Activated naive CD4-positive, alpha-beta T cell treated with anti-CD3 and anti-CD28 coated beads, Interleukin-2, amount 50 U/mL, for 24 hours (primary cell): ENCODE measurements around the gene LPCAT3.
A peak's percentile ranks its signal among the peaks of the same experiment; 100 is the strongest.
"Not testable (repeated sequence)": the region's sequence is repeated elsewhere in the genome, so short reads cannot be mapped to it uniquely, and the experiment has no call there.

Source experiments
- H3K27ac Mint-ChIP-seq: one replicate; pipeline ENCODE4 v1.8.0; 2021; ENCODE audit warnings: mild to moderate bottlenecking, mixed read lengths
- H3K27me3 Mint-ChIP-seq: one replicate; pipeline ENCODE4 v1.8.0; 2021; ENCODE audit warnings: mixed read lengths
- H3K36me3 Mint-ChIP-seq: one replicate; pipeline ENCODE4 v1.8.0; 2021; ENCODE audit warnings: mixed read lengths
- H3K4me1 Mint-ChIP-seq: one replicate; pipeline ENCODE4 v1.8.0; 2021; ENCODE audit warnings: mixed read lengths
- H3K4me3 Mint-ChIP-seq: one replicate; pipeline ENCODE4 v1.8.0; 2021; ENCODE audit warnings: mild to moderate bottlenecking, mixed read lengths
- H3K9me3 Mint-ChIP-seq: one replicate; pipeline ENCODE4 v1.8.0; 2021; ENCODE audit warnings: mixed read lengths

The LPCAT3 gene

DNA sequence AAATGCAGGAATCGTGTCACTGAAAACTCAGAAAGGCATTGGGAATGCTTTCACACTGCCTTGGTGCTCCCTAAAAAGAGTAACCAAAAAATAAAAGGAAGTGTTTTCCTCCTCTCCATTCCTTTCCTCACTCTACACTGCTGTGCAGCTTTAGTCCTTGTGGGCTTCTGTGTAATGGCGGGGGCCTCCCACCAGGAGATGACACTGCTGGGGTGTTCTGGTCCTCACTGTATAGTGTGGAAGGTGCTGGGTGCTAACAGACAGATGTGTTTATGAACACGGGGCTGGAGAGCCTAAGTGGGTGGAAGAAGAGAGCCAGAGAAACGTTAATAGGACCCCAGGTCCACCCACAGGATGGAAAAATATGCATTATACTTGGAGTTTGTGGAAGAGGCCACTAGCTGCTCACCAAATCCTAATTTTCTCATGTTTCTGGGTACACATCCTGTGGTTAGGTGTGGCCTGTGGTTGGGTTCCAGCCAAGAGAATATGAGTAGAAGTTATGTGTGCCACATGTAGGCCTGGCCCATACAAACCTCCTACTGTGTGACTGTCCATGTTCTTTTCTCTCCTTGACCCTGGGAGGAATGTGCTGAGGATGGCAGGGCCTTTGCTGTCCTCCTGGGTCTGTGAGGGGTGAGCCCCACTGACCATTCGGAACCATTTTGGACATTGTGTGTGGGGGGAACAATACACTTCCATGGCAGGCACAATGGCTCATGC is 28.3 kb upstream of the LPCAT3 start:
- no peak overlapping the region for H3K4me3 Mint-ChIP-seq
- H3K36me3 Mint-ChIP-seq, result no peaks in the 10 kb centered on the region
- H3K27me3 Mint-ChIP-seq, result no peaks in the 10 kb centered on the region
- no peaks in the 10 kb centered on the region for H3K9me3 Mint-ChIP-seq
- H3K4me1 Mint-ChIP-seq, result peaks cover 14% of the 10 kb centered on the region
- H3K27ac Mint-ChIP-seq, result no peak overlapping the region

DNA sequence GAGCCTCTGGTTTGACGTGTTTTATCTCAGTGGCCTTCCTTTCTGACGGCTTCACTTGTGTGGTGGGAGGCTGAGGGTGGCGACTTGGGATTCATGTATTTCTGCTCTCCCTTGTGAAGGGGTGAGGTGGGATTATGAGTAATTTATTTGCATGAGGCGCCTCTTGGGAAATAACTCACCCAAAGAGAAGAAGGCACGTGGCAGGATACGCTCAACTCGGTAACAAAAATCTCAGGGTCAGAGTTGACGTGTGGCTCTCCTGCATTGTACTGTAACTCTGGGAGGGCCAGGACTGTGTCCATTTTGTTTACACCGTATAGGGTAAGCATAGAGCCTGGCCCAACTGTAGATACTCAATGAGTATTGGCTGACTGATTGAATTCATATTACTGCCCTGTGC is 27.6 kb upstream of the LPCAT3 start:
- H3K36me3 Mint-ChIP-seq, result no peaks in the 10 kb centered on the region
- H3K27ac Mint-ChIP-seq, result no peak overlapping the region
- no peaks in the 10 kb centered on the region for H3K9me3 Mint-ChIP-seq
- H3K4me1 Mint-ChIP-seq, result peaks cover 14% of the 10 kb centered on the region
- H3K27me3 Mint-ChIP-seq, result no peaks in the 10 kb centered on the region
- H3K4me3 Mint-ChIP-seq, result no peak overlapping the region

DNA sequence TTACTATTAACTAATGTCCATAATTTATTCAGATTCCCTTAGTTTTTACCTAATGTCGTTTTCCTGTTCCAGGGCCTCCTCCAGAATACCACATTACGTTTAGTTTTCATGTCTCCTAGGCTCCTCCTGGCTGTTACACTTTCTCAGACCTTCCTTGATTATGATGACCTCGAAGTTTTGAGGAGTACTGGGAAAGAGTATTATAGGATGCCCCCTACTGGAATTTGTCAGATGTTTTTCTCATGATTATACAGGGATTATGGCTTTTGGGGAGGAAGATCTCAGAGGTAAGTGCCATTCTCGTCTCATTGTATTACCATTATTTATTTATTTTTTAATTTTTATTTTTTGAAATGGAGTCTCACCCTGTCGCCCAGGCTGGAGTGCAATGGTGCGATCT is 24.6 kb upstream of the LPCAT3 start:
- Mint-ChIP-seq H3K4me1 (peaks cover 11% of the 10 kb centered on the region), H3K27ac (no peak overlapping the region), H3K9me3 (no peaks in the 10 kb centered on the region), H3K4me3 (no peak overlapping the region), H3K27me3 (no peaks in the 10 kb centered on the region), H3K36me3 (no peaks in the 10 kb centered on the region)

DNA sequence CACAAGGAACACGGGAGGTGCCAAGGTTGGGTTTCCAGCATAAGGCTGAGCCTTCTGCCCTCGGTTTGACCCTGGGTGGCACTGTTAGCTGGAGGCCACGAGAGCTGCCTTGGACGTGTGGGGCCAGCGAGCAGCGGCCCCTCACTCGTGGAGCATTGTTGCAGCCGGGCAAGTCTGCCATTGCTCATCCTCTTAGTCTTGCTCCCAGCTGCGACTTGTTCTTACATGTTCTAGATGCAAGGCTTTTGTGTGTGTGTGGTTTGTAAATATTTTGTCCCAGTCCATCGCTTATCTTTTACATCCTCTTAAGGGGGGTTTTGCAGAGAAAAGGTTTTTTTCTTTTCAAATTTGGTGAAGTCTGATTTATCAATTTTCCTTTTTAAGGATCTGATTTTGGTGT is 21.1 kb upstream of the LPCAT3 start:
- Mint-ChIP-seq H3K4me1 (no peaks in the 10 kb centered on the region), H3K9me3 (no peaks in the 10 kb centered on the region), H3K4me3 (no peak overlapping the region), H3K27ac (no peak overlapping the region), H3K36me3 (no peaks in the 10 kb centered on the region), H3K27me3 (no peaks in the 10 kb centered on the region)

DNA sequence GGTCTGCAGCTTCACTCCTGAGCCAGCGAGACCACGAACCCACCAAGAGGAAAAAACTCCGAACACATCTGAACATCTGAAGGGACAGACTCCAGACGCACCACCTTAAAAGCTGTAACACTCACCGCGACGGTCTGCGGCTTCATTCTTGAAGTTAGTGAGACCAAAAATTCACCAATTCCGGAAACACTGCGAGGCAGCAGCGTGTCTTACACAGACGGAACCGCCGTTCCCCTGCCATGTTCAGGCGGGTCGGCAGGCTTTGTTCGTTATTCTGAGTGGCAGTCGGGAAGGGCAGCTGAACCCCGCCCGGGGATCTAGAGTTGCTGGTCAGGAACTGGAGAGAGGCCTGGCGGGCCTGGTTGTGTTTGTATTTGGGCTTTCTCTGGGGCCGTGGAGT is 20.3 kb upstream of the LPCAT3 start:
- Mint-ChIP-seq H3K27ac (no peak overlapping the region), H3K4me1 (no peaks in the 10 kb centered on the region), H3K4me3 (no peak overlapping the region), H3K9me3 (no peaks in the 10 kb centered on the region), H3K36me3 (no peaks in the 10 kb centered on the region), H3K27me3 (no peaks in the 10 kb centered on the region)

DNA sequence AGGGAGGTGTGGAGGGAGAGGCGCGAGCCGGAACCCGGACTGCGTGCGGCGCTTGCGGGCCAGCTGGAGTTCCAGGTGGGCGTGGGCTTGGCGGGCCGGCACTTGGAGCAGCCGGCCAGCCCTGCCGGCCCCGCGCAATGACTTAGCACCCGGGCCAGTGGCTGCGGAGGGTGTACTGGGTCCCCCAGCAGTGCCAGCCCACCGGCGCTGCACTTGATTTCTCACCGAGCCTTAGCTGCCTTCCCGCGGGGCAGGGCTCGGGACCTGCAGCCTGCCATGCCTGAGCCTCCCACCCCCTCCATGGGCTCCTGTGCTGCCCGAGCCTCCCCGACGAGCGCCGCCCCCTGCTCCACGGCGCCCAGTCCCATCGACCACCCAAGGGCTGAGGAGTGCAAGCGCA is 19.1 kb upstream of the LPCAT3 start:
- not testable (repeated sequence) for H3K27me3 Mint-ChIP-seq, H3K9me3 Mint-ChIP-seq, H3K4me1 Mint-ChIP-seq, H3K27ac Mint-ChIP-seq, H3K4me3 Mint-ChIP-seq, H3K36me3 Mint-ChIP-seq

DNA sequence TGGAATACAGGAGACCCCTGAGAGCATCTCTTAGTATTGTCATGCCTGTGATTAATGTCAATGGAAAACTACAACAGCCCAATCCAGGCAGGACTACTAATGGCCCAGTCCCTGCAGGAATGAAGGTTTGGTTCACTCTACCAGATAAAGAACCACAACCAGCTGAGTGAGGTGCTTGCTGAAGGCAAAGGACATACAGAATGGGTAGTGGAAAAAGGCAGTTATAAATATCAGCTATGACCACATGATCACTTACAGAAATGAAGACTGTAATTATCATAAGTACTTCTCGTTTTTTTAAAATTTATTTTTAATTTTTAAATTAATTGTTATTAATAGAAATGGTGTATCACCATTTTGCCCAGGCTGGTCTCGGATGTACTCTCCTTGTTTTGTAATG is 17.2 kb upstream of the LPCAT3 start:
- Mint-ChIP-seq H3K36me3 (no peaks in the 10 kb centered on the region), H3K27ac (no peak overlapping the region), H3K9me3 (no peaks in the 10 kb centered on the region), H3K4me1 (no peaks in the 10 kb centered on the region), H3K4me3 (no peak overlapping the region), H3K27me3 (no peaks in the 10 kb centered on the region)

DNA sequence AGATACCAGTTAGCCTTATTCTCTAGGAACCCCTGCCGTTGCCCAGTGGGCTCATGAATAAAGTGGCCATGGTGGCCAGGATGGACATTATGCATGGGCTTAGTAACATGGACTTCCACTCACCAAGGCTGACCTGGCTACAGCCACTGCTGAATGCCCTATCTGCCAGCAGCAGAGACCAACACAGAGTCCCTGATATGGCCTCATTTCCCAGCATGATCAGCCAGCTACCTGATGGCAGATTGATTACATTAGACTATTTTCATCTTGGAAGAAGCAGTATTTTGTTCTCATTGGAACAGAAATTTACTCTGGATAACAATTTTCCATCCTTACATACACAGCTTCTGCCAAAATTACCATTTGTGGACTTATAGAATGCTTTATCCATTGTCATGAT is 16.2 kb upstream of the LPCAT3 start:
- no peaks in the 10 kb centered on the region for H3K9me3 Mint-ChIP-seq
- no peak overlapping the region for H3K4me3 Mint-ChIP-seq
- H3K27ac Mint-ChIP-seq, result no peak overlapping the region
- H3K4me1 Mint-ChIP-seq, result no peaks in the 10 kb centered on the region
- H3K27me3 Mint-ChIP-seq, result no peaks in the 10 kb centered on the region
- H3K36me3 Mint-ChIP-seq, result no peaks in the 10 kb centered on the region

DNA sequence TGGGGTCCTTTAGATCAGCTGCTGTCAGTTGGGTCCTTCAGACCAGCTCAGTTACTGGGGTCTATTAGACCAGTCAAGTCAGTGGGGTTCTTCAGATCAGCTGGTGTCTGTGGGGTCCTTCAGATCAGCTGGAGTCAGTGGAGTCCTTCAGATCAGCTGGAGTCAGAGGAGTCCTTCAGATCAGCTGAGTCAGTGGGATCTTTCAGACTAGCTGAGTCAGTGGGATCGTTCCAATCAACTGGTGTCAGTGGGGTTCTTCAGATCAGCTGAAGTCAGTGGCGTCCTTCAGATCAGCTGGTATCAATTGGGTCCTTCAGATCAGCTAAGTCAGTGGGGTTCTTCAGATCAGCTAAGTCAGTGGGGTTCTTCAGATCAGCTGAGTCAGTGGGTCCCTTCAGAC is 14.7 kb upstream of the LPCAT3 start:
- H3K27me3 Mint-ChIP-seq, result no peaks in the 10 kb centered on the region
- H3K36me3 Mint-ChIP-seq, result no peaks in the 10 kb centered on the region
- no peak overlapping the region for H3K27ac Mint-ChIP-seq
- no peaks in the 10 kb centered on the region for H3K4me1 Mint-ChIP-seq
- H3K4me3 Mint-ChIP-seq, result no peak overlapping the region
- no peaks in the 10 kb centered on the region for H3K9me3 Mint-ChIP-seq

DNA sequence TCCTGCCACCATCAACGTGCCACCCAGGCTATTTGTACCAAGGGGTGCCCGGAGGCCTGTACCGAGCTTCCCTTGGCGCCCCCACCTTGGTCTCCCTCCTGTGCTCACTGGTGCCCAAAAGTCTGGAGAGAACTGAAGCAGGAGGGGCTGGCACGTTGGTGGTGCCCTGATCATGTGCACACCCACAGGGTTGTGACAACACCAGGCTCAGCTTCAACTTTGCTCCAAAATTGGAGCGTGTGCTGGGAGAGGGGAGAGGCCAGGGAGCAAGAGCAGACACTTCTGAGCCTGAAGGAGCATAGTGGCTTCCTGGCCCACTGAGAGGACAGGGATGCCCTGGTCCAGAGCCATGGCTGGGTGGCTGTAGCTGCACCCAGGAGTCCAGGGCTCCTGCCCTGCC is 13.0 kb upstream of the LPCAT3 start:
- Mint-ChIP-seq H3K36me3 (no peaks in the 10 kb centered on the region), H3K27me3 (no peaks in the 10 kb centered on the region), H3K27ac (no peak overlapping the region), H3K9me3 (no peaks in the 10 kb centered on the region), H3K4me1 (no peaks in the 10 kb centered on the region), H3K4me3 (no peak overlapping the region)

DNA sequence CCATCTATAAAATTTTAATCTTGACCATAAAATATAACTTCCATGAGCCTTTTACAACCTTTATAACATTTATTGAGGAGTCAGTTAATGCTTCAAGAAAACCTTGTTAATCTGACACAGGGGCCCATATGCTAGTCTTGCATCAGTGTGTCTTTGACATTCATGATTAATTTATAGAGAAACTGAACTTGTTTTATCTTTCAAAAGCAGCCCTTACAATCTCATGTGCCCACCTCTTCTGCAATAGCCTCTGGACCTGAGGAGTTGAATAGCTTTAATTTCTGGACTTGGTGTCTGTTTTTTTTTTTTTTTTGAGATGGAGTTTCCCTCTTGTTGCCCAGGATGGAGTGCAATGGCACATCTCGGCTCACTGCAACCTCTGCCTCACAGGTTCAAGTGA is 8.6 kb upstream of the LPCAT3 start:
- no peaks in the 10 kb centered on the region for H3K36me3 Mint-ChIP-seq
- H3K27me3 Mint-ChIP-seq, result no peaks in the 10 kb centered on the region
- no peaks in the 10 kb centered on the region for H3K9me3 Mint-ChIP-seq
- H3K4me3 Mint-ChIP-seq, result no peak overlapping the region
- no peaks in the 10 kb centered on the region for H3K4me1 Mint-ChIP-seq
- no peak overlapping the region for H3K27ac Mint-ChIP-seq

DNA sequence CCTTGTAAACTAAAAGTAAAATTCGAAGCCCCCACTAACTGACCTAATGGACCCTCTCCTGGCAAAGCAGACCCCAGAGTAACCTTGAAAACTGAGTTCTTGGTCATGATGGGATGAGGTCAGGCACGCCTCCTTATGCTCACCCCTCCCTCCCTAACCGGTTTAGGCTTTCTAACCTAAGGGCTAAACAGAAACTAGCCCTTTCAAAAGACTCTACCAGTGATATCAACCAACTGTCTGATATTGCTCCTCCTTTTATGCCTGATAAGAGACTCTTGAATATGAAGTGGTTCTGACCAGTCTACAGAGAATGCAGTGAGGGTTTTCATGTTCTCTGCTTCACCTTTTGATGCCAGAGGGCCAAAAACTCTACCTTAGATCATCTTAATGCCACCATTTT is 4.8 kb upstream of the LPCAT3 start:
- H3K36me3 Mint-ChIP-seq, result no peaks in the 10 kb centered on the region
- no peaks in the 10 kb centered on the region for H3K9me3 Mint-ChIP-seq
- H3K27me3 Mint-ChIP-seq, result no peaks in the 10 kb centered on the region
- H3K4me1 Mint-ChIP-seq, result peaks cover 4% of the 10 kb centered on the region
- no peak overlapping the region for H3K27ac Mint-ChIP-seq
- H3K4me3 Mint-ChIP-seq, result no peak overlapping the region

DNA sequence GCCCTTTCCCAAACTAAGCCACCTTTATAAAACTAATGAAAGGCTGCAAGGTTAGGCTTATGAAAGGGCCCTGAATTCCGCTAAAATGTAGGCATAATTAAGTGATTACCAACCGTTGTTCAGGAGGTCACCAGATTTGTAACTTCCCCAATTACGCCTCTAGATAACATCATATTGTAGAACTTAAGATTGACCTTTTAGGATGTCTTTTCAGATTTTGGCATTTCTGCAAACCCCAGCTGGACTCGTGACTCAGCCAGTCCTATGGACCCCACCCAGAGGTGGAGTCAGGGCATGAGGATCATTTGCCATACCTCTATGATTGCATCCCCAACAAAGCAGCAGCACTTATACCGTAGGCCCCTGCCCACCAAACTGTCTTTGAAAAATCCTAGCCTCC is 3.7 kb upstream of the LPCAT3 start:
- Mint-ChIP-seq H3K36me3 (no peaks in the 10 kb centered on the region), H3K27ac (no peak overlapping the region), H3K9me3 (no peaks in the 10 kb centered on the region), H3K27me3 (no peaks in the 10 kb centered on the region), H3K4me3 (no peak overlapping the region), H3K4me1 (peaks cover 12% of the 10 kb centered on the region)

DNA sequence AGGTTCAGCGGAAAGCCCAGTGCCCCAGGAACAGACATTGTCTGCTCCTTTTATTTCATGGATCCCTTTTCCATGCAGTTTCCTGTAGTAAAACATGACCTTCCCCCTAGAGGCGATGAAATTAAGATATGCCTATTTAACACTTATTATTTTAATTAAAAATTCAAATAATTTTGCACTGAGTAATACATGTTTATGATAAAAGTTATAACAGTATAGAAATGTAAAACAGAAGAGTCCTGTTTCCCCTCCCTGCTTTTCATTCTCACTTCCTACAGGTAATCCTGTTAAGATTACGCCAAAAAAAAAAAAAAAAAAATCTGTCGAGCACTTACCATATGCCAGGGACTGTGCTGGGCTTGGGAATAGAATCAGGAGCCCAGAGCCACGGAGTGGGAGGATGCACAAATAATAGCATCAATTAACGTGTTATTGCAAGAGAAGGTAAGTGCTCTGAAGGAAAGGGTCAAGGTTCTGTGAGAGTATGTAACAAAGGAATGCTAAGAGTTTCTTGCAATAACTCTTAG is 830 bp upstream of the LPCAT3 start:
- H3K9me3 Mint-ChIP-seq, result no peaks in the 10 kb centered on the region
- no peaks in the 10 kb centered on the region for H3K36me3 Mint-ChIP-seq
- peak overlapping the region; percentile 93 for H3K4me3 Mint-ChIP-seq
- no peak overlapping the region for H3K27ac Mint-ChIP-seq
- peaks cover 31% of the 10 kb centered on the region for H3K4me1 Mint-ChIP-seq
- no peaks in the 10 kb centered on the region for H3K27me3 Mint-ChIP-seq

DNA sequence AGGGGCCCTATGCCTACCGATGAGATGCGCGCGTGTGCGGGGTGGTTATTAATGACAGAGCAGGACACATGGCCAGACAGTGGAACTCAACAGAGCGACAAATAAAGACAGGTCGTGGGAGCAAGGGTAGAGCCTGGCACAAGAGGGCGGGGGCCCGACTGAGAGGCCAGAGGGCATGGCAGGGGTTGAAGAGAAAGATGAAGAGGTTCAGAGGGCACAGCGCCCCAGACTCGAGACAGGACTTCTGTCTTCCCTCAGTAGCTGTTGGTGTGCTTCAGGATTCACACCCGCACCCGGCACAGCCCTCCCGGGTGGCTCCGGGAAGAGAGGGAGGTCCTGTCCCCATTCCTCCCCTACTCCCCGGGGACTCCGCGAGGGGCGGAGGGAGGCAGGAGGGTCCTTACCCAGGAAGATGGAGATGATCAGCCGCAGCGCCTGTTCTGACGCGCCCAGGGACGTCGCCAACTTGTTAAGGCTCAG is 366 bp downstream of the LPCAT3 start:
- H3K36me3 Mint-ChIP-seq, result peaks cover 2% of the 10 kb centered on the region
- peak overlapping the region; percentile 59 for H3K27ac Mint-ChIP-seq
- no peaks in the 10 kb centered on the region for H3K27me3 Mint-ChIP-seq
- peak overlapping the region; percentile 93 for H3K4me3 Mint-ChIP-seq
- no peaks in the 10 kb centered on the region for H3K9me3 Mint-ChIP-seq
- peaks cover 43% of the 10 kb centered on the region for H3K4me1 Mint-ChIP-seq

DNA sequence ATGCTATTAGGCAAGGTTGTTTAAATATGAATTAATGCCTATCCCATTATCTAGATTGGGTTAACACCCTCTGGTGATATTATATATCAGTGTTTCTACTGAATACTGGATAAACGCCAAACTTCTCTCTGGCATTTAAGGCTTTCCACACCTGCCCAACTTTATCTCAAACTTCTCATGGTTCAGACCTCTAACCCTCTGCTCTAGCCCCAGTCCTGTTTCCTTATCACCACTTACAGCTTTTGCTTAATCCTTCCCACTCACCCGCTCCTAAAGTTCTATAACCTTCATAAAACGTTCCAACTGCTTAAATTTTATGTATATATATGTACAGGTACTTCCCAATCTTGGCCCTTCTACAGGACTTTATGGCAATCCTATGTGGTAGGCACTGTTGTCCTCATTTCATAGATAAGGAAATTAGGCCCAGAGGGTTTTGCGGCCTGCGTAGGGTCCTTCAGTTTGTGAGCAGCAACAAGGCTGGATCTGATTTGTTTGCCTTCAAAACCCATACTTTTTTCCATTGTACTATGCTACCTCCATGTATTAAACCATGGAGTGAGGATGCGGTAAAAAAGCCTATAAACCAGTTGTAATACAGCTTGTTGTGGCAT is 1.2 kb downstream of the LPCAT3 start:
- peaks cover 2% of the 10 kb centered on the region for H3K36me3 Mint-ChIP-seq
- no peak overlapping the region for H3K27ac Mint-ChIP-seq
- H3K27me3 Mint-ChIP-seq, result no peaks in the 10 kb centered on the region
- H3K9me3 Mint-ChIP-seq, result no peaks in the 10 kb centered on the region
- peak overlapping the region; percentile 93 for H3K4me3 Mint-ChIP-seq
- peaks cover 44% of the 10 kb centered on the region for H3K4me1 Mint-ChIP-seq
